Measurements from ENCODE around the gene RAB14.

Gene RAB14

DNA sequence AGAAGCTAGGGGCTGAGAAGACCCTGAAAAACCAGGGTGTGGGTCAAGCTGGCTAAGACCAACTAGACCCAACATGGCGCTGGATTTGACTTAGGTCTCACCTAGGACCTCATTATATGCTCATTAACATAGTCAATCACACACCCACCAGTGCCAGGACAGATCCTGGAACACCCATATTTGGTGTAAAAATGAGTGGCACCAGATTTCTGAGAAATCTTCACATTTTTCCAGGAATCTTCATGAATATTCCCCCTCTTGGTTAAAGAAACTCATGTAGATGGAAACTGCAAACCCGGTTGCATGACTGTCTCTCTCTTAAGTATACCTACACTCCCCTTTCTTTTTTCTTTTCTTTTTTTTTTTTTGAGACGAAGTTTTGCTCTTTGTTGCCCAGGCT is 17.9 kb upstream of the RAB14 start:
- no peak for DNase-seq (ENCODE audit: low spot score)

GRCh38 chr9:121218357-121219027 is 16.8 kb upstream of the RAB14 start:
- DNase-seq (ENCODE audit: low spot score), result no peak

- DNase-seq (ENCODE audit: low spot score), result no peak
Observed at GRCh38 chr9:121217609-121218292, 16.1 kb upstream of the RAB14 start.

GRCh38 chr9:121216271-121216805 is 14.7 kb upstream of the RAB14 start:
- DNase-seq (ENCODE audit: low spot score), result no peak

DNA sequence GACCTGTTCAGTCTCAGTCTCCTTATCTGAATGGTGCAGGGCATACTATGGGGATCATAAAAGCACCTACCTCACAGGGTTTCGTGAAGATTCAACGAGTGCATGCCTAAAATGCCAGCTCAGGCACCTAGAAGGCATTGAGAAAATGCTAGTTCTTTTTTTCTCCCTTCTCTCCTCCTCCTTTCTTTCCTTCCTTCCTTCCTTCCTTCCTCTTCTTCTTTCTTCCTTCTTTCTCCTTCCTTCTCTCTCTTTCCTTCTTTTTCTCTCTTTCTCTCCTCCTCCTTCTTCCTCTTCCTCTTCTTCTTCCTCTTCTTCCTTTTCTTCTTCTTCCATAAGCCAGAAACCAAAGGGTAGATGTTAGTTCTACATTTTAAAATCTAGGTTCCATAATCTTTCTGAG is 12.3 kb upstream of the RAB14 start:
- DNase-seq (ENCODE audit: low spot score), result no peak

DNA sequence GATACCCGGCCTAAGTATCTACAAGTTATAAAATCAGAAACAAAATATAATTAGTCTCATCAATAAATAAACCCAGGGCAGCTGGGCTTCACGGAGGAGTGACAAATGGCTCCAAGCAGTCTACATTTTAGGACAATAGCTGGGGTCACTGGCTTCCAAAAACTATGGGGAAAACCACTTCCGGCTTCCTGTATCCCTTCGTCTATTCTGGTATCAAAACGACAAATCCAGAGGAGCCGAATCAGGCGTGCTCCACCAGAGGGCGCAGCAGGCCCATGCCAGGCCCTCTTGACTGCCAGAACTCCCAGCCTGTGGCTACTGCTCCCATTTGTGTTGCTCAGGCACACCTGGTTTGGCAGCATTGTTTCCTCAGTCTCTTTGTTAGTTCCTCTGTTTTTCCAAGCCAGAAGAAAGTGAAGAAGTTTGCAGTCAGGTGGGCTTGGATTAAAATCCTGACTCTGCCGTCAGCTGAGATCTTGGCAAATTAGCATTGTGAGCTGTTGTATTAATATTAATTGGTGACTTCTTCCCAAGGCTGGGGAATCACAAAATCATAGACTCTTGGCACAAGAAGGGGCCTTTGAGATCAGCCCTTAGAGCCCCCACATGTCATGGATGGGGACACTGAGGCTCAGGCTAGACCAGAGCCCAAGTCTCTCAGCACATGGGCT is 11.6 kb upstream of the RAB14 start:
- peak; percentile 75 for DNase-seq (ENCODE audit: low spot score)

DNA sequence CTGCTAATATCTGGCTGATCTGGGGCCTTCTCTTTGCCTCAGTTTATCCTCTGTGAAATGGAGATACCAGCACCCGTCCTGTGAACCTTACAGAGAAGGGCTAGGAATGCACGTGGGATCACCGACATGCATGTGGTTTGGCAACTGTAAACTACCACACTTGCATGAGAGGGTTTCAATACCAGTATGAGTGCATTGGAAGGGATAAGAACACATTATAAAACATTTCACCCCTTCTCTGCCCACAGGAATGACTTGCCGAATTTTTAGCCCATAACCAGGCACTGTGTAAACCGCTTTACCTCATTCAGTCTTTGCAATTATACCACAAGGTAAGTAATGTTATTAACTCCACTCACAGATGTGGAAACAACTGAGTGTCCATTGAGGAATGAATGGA is 8.9 kb upstream of the RAB14 start:
- no peak for DNase-seq (ENCODE audit: low spot score)

- DNase-seq (ENCODE audit: low spot score), result peak; percentile 27
Observed at GRCh38 chr9:121207371-121207940, 5.8 kb upstream of the RAB14 start.

DNA sequence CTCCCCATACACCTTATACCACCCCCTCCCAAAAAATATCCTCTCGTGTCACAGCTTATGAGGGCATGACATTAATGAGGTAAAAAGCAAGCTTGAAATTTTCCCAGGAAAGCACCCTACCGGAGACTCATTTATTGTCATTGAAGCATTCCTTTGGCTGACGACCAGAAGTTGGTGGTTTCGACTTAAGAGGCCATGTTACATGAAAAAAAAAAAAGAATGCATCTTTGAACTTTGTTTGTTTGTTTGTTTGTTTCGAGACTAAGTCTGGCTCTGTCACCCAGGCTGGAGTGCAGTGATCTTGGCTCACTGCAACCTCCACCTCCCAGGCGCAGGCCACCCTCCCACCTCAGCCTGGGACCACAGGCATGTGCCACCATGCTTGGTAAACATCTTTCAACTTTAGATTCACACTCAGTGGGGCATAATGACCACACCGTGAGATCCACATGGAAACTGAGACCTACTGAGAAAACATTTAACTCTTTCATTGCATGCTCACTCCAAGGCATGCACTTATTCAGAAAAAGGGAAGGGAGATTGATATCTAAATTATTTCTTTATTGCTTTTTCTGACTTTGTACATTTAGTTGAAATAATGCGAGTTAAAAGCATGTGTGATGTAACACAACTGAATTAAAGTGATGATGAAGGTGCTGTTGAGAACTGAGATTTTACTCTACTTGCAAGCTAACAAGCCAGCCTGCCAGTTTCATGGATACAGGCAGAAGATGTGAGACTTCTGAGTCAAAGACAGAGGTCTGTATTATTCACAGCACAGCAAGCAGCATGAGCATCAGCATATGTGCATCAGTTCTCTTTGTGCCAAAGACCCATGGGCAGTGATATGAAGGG is 5.1 kb upstream of the RAB14 start:
- DNase-seq (ENCODE audit: low spot score), result no peak

- DNase-seq (ENCODE audit: low spot score), result no peak
Observed at GRCh38 chr9:121204611-121205010, 2.9 kb upstream of the RAB14 start.

GRCh38 chr9:121204121-121204520 is 2.5 kb upstream of the RAB14 start:
- DNase-seq (ENCODE audit: low spot score), result no peak

DNA sequence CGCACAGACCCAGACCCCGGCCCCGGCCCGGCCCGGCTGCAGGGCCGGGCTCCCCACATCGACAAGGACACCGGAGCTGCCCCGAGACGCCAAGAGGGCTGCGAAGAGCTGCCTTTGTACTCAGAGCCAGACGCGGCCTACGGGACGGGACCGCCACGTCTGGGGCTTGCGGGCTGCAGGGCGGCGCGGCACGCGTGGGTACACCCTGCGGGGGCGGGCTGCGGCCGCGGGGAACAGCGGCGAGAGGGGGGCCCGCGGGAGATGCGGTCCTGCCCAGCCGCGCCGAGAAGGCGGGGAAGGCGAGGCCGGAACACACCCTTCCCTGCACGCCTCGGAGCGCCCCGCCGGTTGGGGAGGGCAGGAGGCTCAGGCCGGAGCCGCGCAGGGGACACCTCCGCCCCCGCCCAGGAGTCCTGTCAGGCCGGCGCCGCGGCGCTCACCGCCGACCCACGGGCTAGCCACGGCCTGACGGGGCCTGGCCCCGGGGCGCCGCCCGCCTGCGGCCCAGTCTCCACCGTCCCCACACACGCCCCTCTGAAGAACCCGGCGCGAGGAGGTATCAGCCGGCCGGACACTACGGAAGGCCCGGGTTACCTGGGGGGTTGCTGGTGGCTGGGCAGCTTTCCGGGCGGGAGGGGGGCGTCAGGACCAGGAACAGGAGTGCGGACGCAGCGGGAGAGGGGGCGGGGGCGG is 478 bp downstream of the RAB14 start:
- DNase-seq (ENCODE audit: low spot score), result peak; percentile 50

- no peak for DNase-seq (ENCODE audit: low spot score)
Observed at GRCh38 chr9:121200356-121200755, 1.3 kb downstream of the RAB14 start.

- no peak for DNase-seq (ENCODE audit: low spot score)
Observed at GRCh38 chr9:121199921-121200320, 1.7 kb downstream of the RAB14 start.

DNA sequence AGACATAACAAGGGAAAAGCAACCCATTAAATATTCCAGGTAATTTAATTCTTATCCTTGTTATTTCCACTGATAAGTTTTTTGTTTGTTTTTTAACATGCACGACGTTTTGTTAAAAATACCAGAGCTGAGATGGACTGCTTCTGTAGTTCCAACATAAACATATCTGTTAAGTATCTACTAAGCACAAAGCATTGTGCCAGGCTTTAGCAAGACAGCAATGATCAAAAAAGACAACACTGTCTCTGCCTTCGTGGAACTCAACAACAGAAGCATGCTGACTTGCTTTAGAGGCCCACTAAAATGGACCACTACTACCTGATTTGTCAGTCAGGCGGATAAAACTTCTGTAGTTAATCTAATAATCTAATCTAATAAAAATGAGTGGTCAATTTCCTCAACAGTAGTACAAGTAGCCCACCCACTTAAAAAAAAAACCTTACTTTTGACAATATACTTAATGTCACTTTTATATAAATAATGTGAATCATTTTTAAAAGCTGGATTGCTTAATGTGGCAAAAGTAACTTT is 3.1 kb downstream of the RAB14 start:
- no peak for DNase-seq (ENCODE audit: low spot score)

DNA sequence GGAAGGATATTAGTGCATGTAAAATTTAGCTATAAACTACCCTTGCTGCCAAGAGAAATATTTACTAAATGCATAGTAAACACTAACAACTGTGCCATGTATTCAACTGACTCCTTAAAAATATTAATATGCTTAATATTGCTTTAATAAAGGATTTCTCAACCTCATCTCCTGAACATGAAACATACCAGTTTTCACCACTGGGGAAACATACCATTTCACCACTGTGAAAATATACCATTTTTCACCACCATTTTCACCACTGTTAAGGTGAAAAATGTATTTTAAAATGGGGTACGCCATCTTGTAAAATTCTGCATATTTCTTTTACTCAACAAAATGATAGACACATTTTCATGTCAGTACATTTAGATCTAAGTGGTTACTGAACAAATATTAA is 4.5 kb downstream of the RAB14 start:
- DNase-seq (ENCODE audit: low spot score), result no peak

- no peak for DNase-seq (ENCODE audit: low spot score)
Observed at GRCh38 chr9:121196389-121196788, 5.3 kb downstream of the RAB14 start.

GRCh38 chr9:121194730-121195129 is 6.9 kb downstream of the RAB14 start:
- no peak for DNase-seq (ENCODE audit: low spot score)

DNA sequence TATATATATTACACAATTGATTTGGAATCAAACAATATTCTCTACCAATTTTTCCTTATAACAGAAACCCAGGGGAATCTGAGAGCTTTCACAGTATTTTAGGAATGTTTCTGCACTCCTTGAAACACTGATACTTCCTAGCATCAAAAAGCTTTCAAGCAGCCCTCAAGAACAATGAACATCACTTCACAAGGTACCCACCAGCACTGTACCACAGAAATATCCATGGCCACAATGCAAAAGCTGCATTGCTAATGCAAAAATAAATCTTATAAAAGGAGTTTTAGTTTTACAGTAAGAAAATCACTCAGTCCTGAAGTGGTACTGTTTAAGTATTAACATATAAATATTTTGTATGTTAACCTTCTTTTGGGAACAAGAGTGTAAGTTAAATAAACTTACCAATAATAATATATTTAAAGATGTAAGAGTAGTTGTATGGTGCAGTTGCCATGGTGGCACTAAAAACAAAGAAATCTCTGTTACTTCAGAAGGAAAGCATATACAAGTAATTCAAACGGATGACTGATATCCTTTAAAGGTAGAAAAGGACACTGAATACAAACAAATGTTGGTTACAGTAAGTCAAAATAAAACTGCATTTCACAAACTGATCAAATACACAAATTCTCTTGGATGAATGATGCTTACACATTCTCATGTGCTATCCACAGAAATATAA is 8.6 kb downstream of the RAB14 start:
- no peak for DNase-seq (ENCODE audit: low spot score)

DNA sequence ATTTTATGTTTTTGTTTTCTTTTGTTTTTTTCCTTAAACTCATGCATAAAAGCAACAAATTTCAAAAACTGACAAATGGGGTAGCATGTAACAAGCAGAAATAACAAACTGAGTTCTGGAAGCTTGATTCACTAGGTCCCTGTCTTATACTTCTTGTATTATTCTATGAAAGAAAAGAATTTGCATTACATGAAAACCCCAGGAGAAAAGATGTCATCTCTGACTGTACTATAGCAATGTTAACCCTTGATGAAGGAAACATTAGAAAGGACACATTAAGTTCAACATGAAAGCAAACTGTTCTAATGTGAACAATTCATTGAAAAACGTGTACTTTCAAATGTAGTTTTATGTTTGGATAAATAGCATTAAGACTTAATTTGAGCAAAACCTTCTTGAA is 9.2 kb downstream of the RAB14 start:
- DNase-seq (ENCODE audit: low spot score), result no peak
